DOHH2 (cell line): Measurements from ENCODE around the gene ACTN3.

Experiments used
- CTCF ChIP-seq: fragments of 200-600 bp; sonication (generic); IDR thresholded peaks from one replicate; pipeline ENCODE4 v1.5.1; 2014; ENCODE audit warnings: antibody characterized with exemption, mild to moderate bottlenecking, low read depth, low read length; ENCODE audit not compliant: poor library complexity, severe bottlenecking
- EZH2phosphoT487 ChIP-seq: fragments of 200-600 bp; sonication (generic); IDR thresholded peaks from 2 replicates; pipeline ENCODE4 v1.6.1; 2017; ENCODE audit warnings: borderline replicate concordance, mild to moderate bottlenecking, antibody characterized with exemption, low read length, moderate library complexity, mixed read lengths

DNA sequence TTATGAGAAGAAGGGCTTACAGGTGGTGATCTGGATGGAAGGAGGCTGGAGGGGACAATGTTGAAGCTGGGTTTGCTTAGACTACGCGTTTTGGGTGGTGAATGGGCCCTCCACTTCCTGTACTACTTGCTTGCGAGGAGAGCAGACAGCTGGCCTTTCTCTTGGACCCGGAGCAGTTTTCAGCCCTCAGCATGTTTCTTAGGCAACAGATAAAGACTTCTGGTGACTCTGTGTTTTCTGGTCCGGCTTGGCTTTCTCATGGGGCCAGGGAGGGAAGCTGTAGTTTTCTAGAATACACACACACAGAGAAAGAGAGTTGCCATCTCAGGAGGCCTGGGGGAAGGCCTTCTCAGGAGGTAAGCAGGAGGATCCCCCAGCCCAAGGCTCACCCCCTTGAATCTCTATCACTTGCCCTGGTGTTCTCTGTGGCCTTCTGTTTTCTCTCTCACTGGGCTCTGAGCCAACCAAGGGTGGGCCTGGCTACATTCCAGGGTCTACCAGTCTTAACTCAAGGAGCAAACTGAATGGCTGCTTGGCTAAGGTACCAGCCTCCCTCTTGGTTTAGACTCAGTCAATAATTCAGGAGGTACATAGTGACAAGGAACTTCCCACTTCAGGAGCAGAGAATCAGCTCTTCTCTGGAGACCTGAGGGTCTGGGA is 48.7 kb downstream of the ACTN3 start:
- TF ChIP-seq CTCF (no peak), EZH2phosphoT487 (no peak)
